ENCODE data around the gene FIGNL2.
A peak's percentile ranks its signal among the peaks of the same experiment; 100 is the strongest.

FIGNL2 gene

GRCh38 chr12:51871126-51871525 lies 22.6 kb upstream of the FIGNL2 start:
- TF ChIP-seq FOXP2 (optimal IDR thresholded peaks at IDR 0.05; ENCODE audit: control extremely low read depth, extremely low read length, insufficient read depth) (no peak), EZH2 (IDR thresholded peaks at IDR 0.05) (no peak), POLR2AphosphoS5 (IDR thresholded peaks at IDR 0.05; ENCODE audit: borderline replicate concordance, low read depth, low read length) (no peak)
- DNase-seq (ENCODE audit: low read depth, low spot score) = no peak
- no peak overlapping the region for H3K9ac ChIP-seq (ENCODE audit: insufficient read length)
- no peak overlapping the region for H3K27ac ChIP-seq
- H3K9me3 ChIP-seq (ENCODE audit: low read depth, low read length) = no peaks in the 10 kb centered on the region
- H3K36me3 ChIP-seq (ENCODE audit: insufficient read depth, low read length) = no peaks in the 10 kb centered on the region
- no peak overlapping the region for H3K4me3 ChIP-seq

- no peak overlapping the region for H3K4me3 ChIP-seq
- TF ChIP-seq FOXP2 (optimal IDR thresholded peaks at IDR 0.05; ENCODE audit: control extremely low read depth, extremely low read length, insufficient read depth) (no peak), POLR2AphosphoS5 (IDR thresholded peaks at IDR 0.05; ENCODE audit: borderline replicate concordance, low read depth, low read length) (no peak), EZH2 (IDR thresholded peaks at IDR 0.05) (no peak)
- 0 out of 2 replicates have a peak overlapping the region, but pooled peaks have one; percentile 29 for H3K27ac ChIP-seq
- no peak for DNase-seq (ENCODE audit: low read depth, low spot score)
- no peak overlapping the region for H3K9ac ChIP-seq (ENCODE audit: insufficient read length)
- H3K36me3 ChIP-seq (ENCODE audit: insufficient read depth, low read length) = no peaks in the 10 kb centered on the region
- H3K9me3 ChIP-seq (ENCODE audit: low read depth, low read length) = no peaks in the 10 kb centered on the region
These were observed 22.0 kb upstream of the FIGNL2 start for GRCh38 chr12:51870504-51870903.

- Histone ChIP-seq H3K9me3 (ENCODE audit: low read depth, low read length) (no peaks in the 10 kb centered on the region), H3K36me3 (ENCODE audit: insufficient read depth, low read length) (no peaks in the 10 kb centered on the region), H3K9ac (ENCODE audit: insufficient read length) (peak overlapping the region; percentile 19), H3K27ac (peak overlapping the region; percentile 29; the same call in 1 of the 2 replicates), H3K4me3 (no peak overlapping the region)
- TF ChIP-seq POLR2AphosphoS5 (IDR thresholded peaks at IDR 0.05; ENCODE audit: borderline replicate concordance, low read depth, low read length) (no peak), EZH2 (IDR thresholded peaks at IDR 0.05) (no peak)
- DNase-seq (ENCODE audit: low read depth, low spot score) = no peak
These were observed 21.4 kb upstream of the FIGNL2 start for GRCh38 chr12:51869931-51870330.

- Histone ChIP-seq H3K4me3 (peak overlapping the region; percentile 26), H3K27ac (peak overlapping the region; percentile 29; the same call in 1 of the 2 replicates), H3K9ac (ENCODE audit: insufficient read length) (no peak overlapping the region), H3K36me3 (ENCODE audit: insufficient read depth, low read length) (no peaks in the 10 kb centered on the region), H3K9me3 (ENCODE audit: low read depth, low read length) (no peaks in the 10 kb centered on the region)
- TF ChIP-seq POLR2AphosphoS5 (IDR thresholded peaks at IDR 0.05; ENCODE audit: borderline replicate concordance, low read depth, low read length) = no peak
- TF ChIP-seq EZH2 (IDR thresholded peaks at IDR 0.05) = no peak
- no peak for TF ChIP-seq FOXP2 (optimal IDR thresholded peaks at IDR 0.05; ENCODE audit: control extremely low read depth, extremely low read length, insufficient read depth)
- no peak for DNase-seq (ENCODE audit: low read depth, low spot score)
These were observed 21.0 kb upstream of the FIGNL2 start for GRCh38 chr12:51869496-51869865.

- H3K36me3 ChIP-seq (ENCODE audit: insufficient read depth, low read length) = no peaks in the 10 kb centered on the region
- no peak overlapping the region for H3K27ac ChIP-seq
- H3K9me3 ChIP-seq (ENCODE audit: low read depth, low read length) = no peaks in the 10 kb centered on the region
- H3K4me3 ChIP-seq = peak overlapping the region; percentile 26
- peak overlapping the region; percentile 24 for H3K9ac ChIP-seq (ENCODE audit: insufficient read length)
- DNase-seq (ENCODE audit: low read depth, low spot score) = no peak
- TF ChIP-seq EZH2 (IDR thresholded peaks at IDR 0.05) (no peak), POLR2AphosphoS5 (IDR thresholded peaks at IDR 0.05; ENCODE audit: borderline replicate concordance, low read depth, low read length) (no peak), FOXP2 (optimal IDR thresholded peaks at IDR 0.05; ENCODE audit: control extremely low read depth, extremely low read length, insufficient read depth) (peak; percentile 19)
These were observed 20.4 kb upstream of the FIGNL2 start for GRCh38 chr12:51868821-51869495.

GRCh38 chr12:51867796-51868428 lies 19.4 kb upstream of the FIGNL2 start:
- no peak for DNase-seq (ENCODE audit: low read depth, low spot score)
- H3K9me3 ChIP-seq (ENCODE audit: low read depth, low read length) = no peaks in the 10 kb centered on the region
- H3K9ac ChIP-seq (ENCODE audit: insufficient read length) = no peak overlapping the region

GRCh38 chr12:51867371-51867770 lies 18.9 kb upstream of the FIGNL2 start:
- Histone ChIP-seq H3K36me3 (ENCODE audit: insufficient read depth, low read length) (no peaks in the 10 kb centered on the region), H3K9me3 (ENCODE audit: low read depth, low read length) (no peaks in the 10 kb centered on the region), H3K27ac (no peak overlapping the region), H3K9ac (ENCODE audit: insufficient read length) (no peak overlapping the region), H3K4me3 (no peak overlapping the region)
- TF ChIP-seq POLR2AphosphoS5 (IDR thresholded peaks at IDR 0.05; ENCODE audit: borderline replicate concordance, low read depth, low read length) (no peak), EZH2 (IDR thresholded peaks at IDR 0.05) (no peak), FOXP2 (optimal IDR thresholded peaks at IDR 0.05; ENCODE audit: control extremely low read depth, extremely low read length, insufficient read depth) (no peak)
- DNase-seq (ENCODE audit: low read depth, low spot score) = no peak

More at GRCh38 chr12:51867796-51868428, 19.4 kb upstream of the FIGNL2 start:
- Histone ChIP-seq H3K4me3 (no peak overlapping the region), H3K27ac (no peak overlapping the region), H3K36me3 (ENCODE audit: insufficient read depth, low read length) (no peaks in the 10 kb centered on the region)
- no peak for TF ChIP-seq POLR2AphosphoS5 (IDR thresholded peaks at IDR 0.05; ENCODE audit: borderline replicate concordance, low read depth, low read length)
- no peak for TF ChIP-seq FOXP2 (optimal IDR thresholded peaks at IDR 0.05; ENCODE audit: control extremely low read depth, extremely low read length, insufficient read depth)

- H3K9me3 ChIP-seq (ENCODE audit: low read depth, low read length) = no peaks in the 10 kb centered on the region
- no peak for DNase-seq (ENCODE audit: low read depth, low spot score)
- H3K4me3 ChIP-seq = no peak overlapping the region
- no peak overlapping the region for H3K27ac ChIP-seq
- no peaks in the 10 kb centered on the region for H3K36me3 ChIP-seq (ENCODE audit: insufficient read depth, low read length)
- TF ChIP-seq FOXP2 (optimal IDR thresholded peaks at IDR 0.05; ENCODE audit: control extremely low read depth, extremely low read length, insufficient read depth) (no peak), EZH2 (IDR thresholded peaks at IDR 0.05) (no peak), POLR2AphosphoS5 (IDR thresholded peaks at IDR 0.05; ENCODE audit: borderline replicate concordance, low read depth, low read length) (no peak)
- no peak overlapping the region for H3K9ac ChIP-seq (ENCODE audit: insufficient read length)
These were observed 18.2 kb upstream of the FIGNL2 start for GRCh38 chr12:51866762-51867161.

All from SK-N-MC (cell line).